Measurements from ENCODE around the gene MYH4.

The MYH4 gene

DNA sequence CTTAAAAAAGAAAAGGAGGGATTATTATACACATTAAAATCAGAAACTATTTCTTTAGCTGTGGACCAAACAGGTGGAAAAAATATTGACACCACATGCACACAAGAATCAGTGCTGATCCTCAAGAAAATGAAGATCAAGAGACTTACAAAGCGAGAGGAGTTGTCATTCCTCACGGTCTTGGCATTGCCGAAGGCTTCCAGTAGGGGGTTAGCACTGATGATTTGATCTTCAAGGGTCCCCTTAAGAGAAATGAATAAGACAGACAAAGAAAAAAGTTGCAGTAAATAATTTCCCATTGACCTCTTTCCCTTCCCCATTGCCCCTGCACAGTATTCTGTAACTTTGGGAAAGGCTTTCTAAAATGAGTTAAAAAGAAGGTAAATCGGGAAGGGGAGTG, 6.0 kb downstream of the MYH4 start:
- H3K79me2 ChIP-seq (ENCODE audit: control insufficient read depth, insufficient read depth, low read length, poor library complexity), result no peaks in the 10 kb centered on the region
- no CpG with 5 or more reads among the region's 4 CpGs for WGBS (ENCODE audit: extremely low coverage, insufficient coverage, insufficient read length)
- H2AK5ac ChIP-seq (ENCODE audit: low read length), result no peak overlapping the region
- DNase-seq, result no peak
- H3K79me1 ChIP-seq (ENCODE audit: low read length), result no peaks in the 10 kb centered on the region
- no peak overlapping the region for H2AFZ ChIP-seq (ENCODE audit: insufficient read depth, low read length, poor library complexity)
- H3K4me2 ChIP-seq (ENCODE audit: low read length), result no peak overlapping the region
- H3K27me3 ChIP-seq (ENCODE audit: insufficient read depth, low read length), result no peaks in the 10 kb centered on the region
- H3K36me3 ChIP-seq (ENCODE audit: control insufficient read depth in 1 of 2, insufficient read depth in 2 of 2, low read length in 2 of 2), result no peaks in the 10 kb centered on the region
- H4K91ac ChIP-seq (ENCODE audit: low read depth, low read length), result no peak overlapping the region
- H3K18ac ChIP-seq (ENCODE audit: low read length), result no peak overlapping the region
- H4K12ac ChIP-seq (ENCODE audit: low read depth, low read length), result no peak overlapping the region
- no peak overlapping the region for H2BK12ac ChIP-seq (ENCODE audit: low read length)
- H3K14ac ChIP-seq (ENCODE audit: low read length), result no peak overlapping the region
- H3K9me3 ChIP-seq (ENCODE audit: insufficient read depth, low read depth, low read length), result no peaks in the 10 kb centered on the region
- no peaks in the 10 kb centered on the region for H3K4me1 ChIP-seq (ENCODE audit: control insufficient read depth in 1 of 2, insufficient read depth in 2 of 2, low read length in 2 of 2)
- H4K8ac ChIP-seq (ENCODE audit: low read depth, low read length), result no peak overlapping the region
- H3K4me3 ChIP-seq (ENCODE audit: low read depth, low read length), result no peak overlapping the region
- H3K23ac ChIP-seq (ENCODE audit: low read length), result no peak overlapping the region
- H2BK5ac ChIP-seq (ENCODE audit: low read depth, low read length, poor library complexity), result no peak overlapping the region
- H3K9ac ChIP-seq (ENCODE audit: low read length), result no peak overlapping the region
- H3K27ac ChIP-seq (ENCODE audit: low read depth, low read length), result no peak overlapping the region
- H2BK120ac ChIP-seq (ENCODE audit: insufficient read depth, low read length, poor library complexity), result no peak overlapping the region
- H3K4ac ChIP-seq (ENCODE audit: low read depth, low read length), result no peak overlapping the region

DNA sequence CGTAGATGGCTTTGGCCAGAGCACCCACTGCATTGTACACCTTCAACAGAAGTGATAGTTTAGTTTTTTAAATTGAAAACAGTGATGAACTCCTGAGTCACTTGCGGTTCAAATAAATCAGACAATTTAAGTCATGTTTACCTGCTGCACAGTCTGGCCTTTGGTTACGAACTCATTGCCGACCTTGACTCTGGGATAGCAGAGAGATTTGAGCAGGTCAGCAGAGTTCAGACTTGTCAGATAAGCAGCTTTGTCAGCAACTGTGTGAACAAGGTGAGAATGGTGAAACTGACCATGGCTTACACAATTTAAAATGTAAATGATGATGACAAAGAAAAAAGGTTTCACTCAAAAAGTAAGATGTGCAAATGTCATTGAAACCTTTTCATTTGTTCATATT, 9.3 kb downstream of the MYH4 start:
- Histone ChIP-seq H3K27me3 (ENCODE audit: insufficient read depth, low read length) (no peaks in the 10 kb centered on the region), H3K4ac (ENCODE audit: low read depth, low read length) (no peak overlapping the region), H3K79me2 (ENCODE audit: control insufficient read depth, insufficient read depth, low read length, poor library complexity) (no peaks in the 10 kb centered on the region), H3K36me3 (ENCODE audit: control insufficient read depth in 1 of 2, insufficient read depth in 2 of 2, low read length in 2 of 2) (no peaks in the 10 kb centered on the region), H4K8ac (ENCODE audit: low read depth, low read length) (no peak overlapping the region), H2BK5ac (ENCODE audit: low read depth, low read length, poor library complexity) (no peak overlapping the region), H4K12ac (ENCODE audit: low read depth, low read length) (no peak overlapping the region), H3K4me2 (ENCODE audit: low read length) (no peak overlapping the region), H3K18ac (ENCODE audit: low read length) (no peak overlapping the region), H3K14ac (ENCODE audit: low read length) (no peak overlapping the region), H3K9ac (ENCODE audit: low read length) (no peak overlapping the region), H2AK5ac (ENCODE audit: low read length) (no peak overlapping the region), H3K27ac (ENCODE audit: low read depth, low read length) (no peak overlapping the region), H2BK12ac (ENCODE audit: low read length) (no peak overlapping the region), H4K91ac (ENCODE audit: low read depth, low read length) (no peak overlapping the region), H3K4me1 (ENCODE audit: control insufficient read depth in 1 of 2, insufficient read depth in 2 of 2, low read length in 2 of 2) (no peaks in the 10 kb centered on the region), H2AFZ (ENCODE audit: insufficient read depth, low read length, poor library complexity) (no peak overlapping the region), H3K4me3 (ENCODE audit: low read depth, low read length) (no peak overlapping the region), H3K23ac (ENCODE audit: low read length) (no peak overlapping the region), H3K9me3 (ENCODE audit: insufficient read depth, low read depth, low read length) (no peaks in the 10 kb centered on the region), H2BK120ac (ENCODE audit: insufficient read depth, low read length, poor library complexity) (no peak overlapping the region), H3K79me1 (ENCODE audit: low read length) (no peaks in the 10 kb centered on the region)
- no CpG with 5 or more reads among the region's 4 CpGs for WGBS (ENCODE audit: extremely low coverage, insufficient coverage, insufficient read length)
- no peak for DNase-seq

DNA sequence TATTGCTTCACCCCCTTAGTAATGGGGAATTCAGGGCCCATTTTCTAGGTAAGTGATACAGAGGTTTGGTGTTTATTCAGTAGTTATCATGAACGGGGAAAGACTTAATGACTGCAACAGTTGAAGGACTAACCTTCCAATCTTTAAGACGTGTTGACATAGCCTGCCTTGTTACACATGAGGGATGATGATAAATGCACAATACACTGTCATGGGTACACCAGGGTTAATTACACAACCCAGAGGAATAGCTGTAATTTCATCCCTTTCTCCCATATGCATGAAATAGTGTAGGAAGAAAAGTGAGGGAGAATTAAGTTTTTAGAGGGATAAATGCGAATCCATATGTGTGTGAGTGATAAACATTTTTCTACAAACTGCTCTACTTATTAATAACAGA, 10.7 kb downstream of the MYH4 start:
- Histone ChIP-seq H3K14ac (ENCODE audit: low read length) (no peak overlapping the region), H2BK5ac (ENCODE audit: low read depth, low read length, poor library complexity) (no peak overlapping the region), H3K4me1 (ENCODE audit: control insufficient read depth in 1 of 2, insufficient read depth in 2 of 2, low read length in 2 of 2) (no peaks in the 10 kb centered on the region), H3K79me2 (ENCODE audit: control insufficient read depth, insufficient read depth, low read length, poor library complexity) (no peaks in the 10 kb centered on the region), H3K4ac (ENCODE audit: low read depth, low read length) (no peak overlapping the region), H3K27me3 (ENCODE audit: insufficient read depth, low read length) (no peaks in the 10 kb centered on the region), H3K4me2 (ENCODE audit: low read length) (no peak overlapping the region), H2AFZ (ENCODE audit: insufficient read depth, low read length, poor library complexity) (no peak overlapping the region), H3K23ac (ENCODE audit: low read length) (no peak overlapping the region), H4K8ac (ENCODE audit: low read depth, low read length) (no peak overlapping the region), H2AK5ac (ENCODE audit: low read length) (no peak overlapping the region), H3K9me3 (ENCODE audit: insufficient read depth, low read depth, low read length) (no peaks in the 10 kb centered on the region), H4K91ac (ENCODE audit: low read depth, low read length) (no peak overlapping the region), H2BK12ac (ENCODE audit: low read length) (no peak overlapping the region), H3K27ac (ENCODE audit: low read depth, low read length) (no peak overlapping the region), H3K79me1 (ENCODE audit: low read length) (no peaks in the 10 kb centered on the region), H3K4me3 (ENCODE audit: low read depth, low read length) (no peak overlapping the region), H3K36me3 (ENCODE audit: control insufficient read depth in 1 of 2, insufficient read depth in 2 of 2, low read length in 2 of 2) (no peaks in the 10 kb centered on the region), H2BK120ac (ENCODE audit: insufficient read depth, low read length, poor library complexity) (no peak overlapping the region), H4K12ac (ENCODE audit: low read depth, low read length) (no peak overlapping the region), H3K18ac (ENCODE audit: low read length) (no peak overlapping the region), H3K9ac (ENCODE audit: low read length) (no peak overlapping the region)
- no peak for DNase-seq
- no CpG with 5 or more reads among the region's 3 CpGs for WGBS (ENCODE audit: extremely low coverage, insufficient coverage, insufficient read length)

GRCh38 chr17:10457952-10458351, 11.4 kb downstream of the MYH4 start:
- Histone ChIP-seq H3K9ac (ENCODE audit: low read length) (no peak overlapping the region), H2AFZ (ENCODE audit: insufficient read depth, low read length, poor library complexity) (no peak overlapping the region), H3K36me3 (ENCODE audit: control insufficient read depth in 1 of 2, insufficient read depth in 2 of 2, low read length in 2 of 2) (no peaks in the 10 kb centered on the region), H3K4me1 (ENCODE audit: control insufficient read depth in 1 of 2, insufficient read depth in 2 of 2, low read length in 2 of 2) (no peaks in the 10 kb centered on the region), H3K79me2 (ENCODE audit: control insufficient read depth, insufficient read depth, low read length, poor library complexity) (no peaks in the 10 kb centered on the region), H3K27me3 (ENCODE audit: insufficient read depth, low read length) (no peaks in the 10 kb centered on the region), H3K79me1 (ENCODE audit: low read length) (no peaks in the 10 kb centered on the region), H3K27ac (ENCODE audit: low read depth, low read length) (no peak overlapping the region), H4K91ac (ENCODE audit: low read depth, low read length) (no peak overlapping the region), H2BK12ac (ENCODE audit: low read length) (no peak overlapping the region), H3K4me2 (ENCODE audit: low read length) (no peak overlapping the region), H3K4ac (ENCODE audit: low read depth, low read length) (no peak overlapping the region), H2BK5ac (ENCODE audit: low read depth, low read length, poor library complexity) (no peak overlapping the region), H3K9me3 (ENCODE audit: insufficient read depth, low read depth, low read length) (no peaks in the 10 kb centered on the region), H2BK120ac (ENCODE audit: insufficient read depth, low read length, poor library complexity) (no peak overlapping the region), H3K4me3 (ENCODE audit: low read depth, low read length) (no peak overlapping the region), H4K8ac (ENCODE audit: low read depth, low read length) (no peak overlapping the region), H4K12ac (ENCODE audit: low read depth, low read length) (no peak overlapping the region), H2AK5ac (ENCODE audit: low read length) (no peak overlapping the region), H3K23ac (ENCODE audit: low read length) (no peak overlapping the region), H3K18ac (ENCODE audit: low read length) (no peak overlapping the region), H3K14ac (ENCODE audit: low read length) (no peak overlapping the region)
- WGBS (ENCODE audit: extremely low coverage, insufficient coverage, insufficient read length), result no CpG with 5 or more reads among the region's 1 CpG
- DNase-seq, result no peak

Measured in trophoblast cell (in vitro differentiated cells and primary cell).